Activated CD4-positive, alpha-beta T cell treated with anti-CD3 and anti-CD28 coated beads for 1 hour (primary cell): Measurements from ENCODE around the gene TBC1D2.

Experiments
- DNase-seq: peaks from one replicate; pipeline ENCODE4 v3.0.0-alpha.2; 2020

Gene TBC1D2

GRCh38 chr9:98158071-98158831 lies 97.2 kb downstream of the TBC1D2 start:
- DNase-seq = no peak

- DNase-seq = no peak
Observed at GRCh38 chr9:98157372-98157771, 98.1 kb downstream of the TBC1D2 start.

GRCh38 chr9:98154678-98155077 lies 100.8 kb downstream of the TBC1D2 start:
- no peak for DNase-seq

- no peak for DNase-seq
Observed at GRCh38 chr9:98152526-98152925, 102.9 kb downstream of the TBC1D2 start.

GRCh38 chr9:98150721-98151120 lies 104.7 kb downstream of the TBC1D2 start:
- no peak for DNase-seq

GRCh38 chr9:98150164-98150563 lies 105.3 kb downstream of the TBC1D2 start:
- no peak for DNase-seq

GRCh38 chr9:98149422-98149821 lies 106.0 kb downstream of the TBC1D2 start:
- DNase-seq = no peak
